Measurements from ENCODE around the gene PTPN6.

DNA sequence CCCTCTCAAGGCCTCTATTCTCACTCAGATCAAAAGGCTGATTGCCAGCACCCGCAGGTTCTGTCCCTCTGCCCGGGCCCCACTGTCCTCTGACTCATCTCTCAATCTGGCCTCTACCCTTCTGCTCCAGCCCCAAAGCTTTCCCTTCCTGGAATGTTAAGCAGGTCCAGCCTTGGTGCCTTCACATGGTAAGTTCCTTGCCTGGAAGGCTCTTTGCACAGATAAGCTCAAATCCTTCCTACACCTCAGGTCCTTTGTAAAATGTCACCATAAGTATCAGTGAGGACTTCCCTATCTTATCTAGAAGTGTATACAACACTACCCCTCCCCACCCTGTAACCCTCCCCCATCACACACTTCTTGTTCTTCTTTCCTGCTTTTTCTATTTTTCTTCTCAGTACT, 44.9 kb downstream of the PTPN6 start:
- TF ChIP-seq, protein P1, sequence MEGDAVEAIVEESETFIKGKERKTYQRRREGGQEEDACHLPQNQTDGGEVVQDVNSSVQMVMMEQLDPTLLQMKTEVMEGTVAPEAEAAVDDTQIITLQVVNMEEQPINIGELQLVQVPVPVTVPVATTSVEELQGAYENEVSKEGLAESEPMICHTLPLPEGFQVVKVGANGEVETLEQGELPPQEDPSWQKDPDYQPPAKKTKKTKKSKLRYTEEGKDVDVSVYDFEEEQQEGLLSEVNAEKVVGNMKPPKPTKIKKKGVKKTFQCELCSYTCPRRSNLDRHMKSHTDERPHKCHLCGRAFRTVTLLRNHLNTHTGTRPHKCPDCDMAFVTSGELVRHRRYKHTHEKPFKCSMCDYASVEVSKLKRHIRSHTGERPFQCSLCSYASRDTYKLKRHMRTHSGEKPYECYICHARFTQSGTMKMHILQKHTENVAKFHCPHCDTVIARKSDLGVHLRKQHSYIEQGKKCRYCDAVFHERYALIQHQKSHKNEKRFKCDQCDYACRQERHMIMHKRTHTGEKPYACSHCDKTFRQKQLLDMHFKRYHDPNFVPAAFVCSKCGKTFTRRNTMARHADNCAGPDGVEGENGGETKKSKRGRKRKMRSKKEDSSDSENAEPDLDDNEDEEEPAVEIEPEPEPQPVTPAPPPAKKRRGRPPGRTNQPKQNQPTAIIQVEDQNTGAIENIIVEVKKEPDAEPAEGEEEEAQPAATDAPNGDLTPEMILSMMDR (IDR thresholded peaks at IDR 0.05): no peak
- TF ChIP-seq POLR2A (IDR thresholded peaks at IDR 0.05) (no peak), POLR2AphosphoS5 (IDR thresholded peaks at IDR 0.05) (no peak)
